Dedifferentiated amniotic fluid mesenchymal stem cell (primary cell): Measurements from ENCODE around the gene AIMP1.
"Not testable (repeated sequence)": the region's sequence is repeated elsewhere in the genome, so short reads cannot be mapped to it uniquely, and the experiment has no call there.

Experiments
- DNase-seq: peaks from one replicate; pipeline ENCODE4 v3.0.0-alpha.2; 2016; ENCODE audit errors: extremely low spot score

Gene AIMP1

GRCh38 chr4:106351016-106351415 is 34.7 kb downstream of the AIMP1 start:
- DNase-seq, result no peak

- DNase-seq, result no peak
These were observed 37.4 kb downstream of the AIMP1 start for GRCh38 chr4:106353786-106354185.

- no peak for DNase-seq
These were observed 38.8 kb downstream of the AIMP1 start for GRCh38 chr4:106355193-106355592.

- no peak for DNase-seq
These were observed 42.5 kb downstream of the AIMP1 start for GRCh38 chr4:106358899-106359298.

- DNase-seq, result no peak
These were observed 45.9 kb downstream of the AIMP1 start for GRCh38 chr4:106362086-106362825.

GRCh38 chr4:106364282-106364681 is 47.9 kb downstream of the AIMP1 start:
- DNase-seq, result no peak

- DNase-seq, result peak; percentile 84
These were observed 49.3 kb downstream of the AIMP1 start for GRCh38 chr4:106365613-106366012.

GRCh38 chr4:106366026-106366425 is 49.7 kb downstream of the AIMP1 start:
- no peak for DNase-seq

- no peak for DNase-seq
These were observed 50.7 kb downstream of the AIMP1 start for GRCh38 chr4:106367072-106367471.

- DNase-seq, result no peak
These were observed 52.3 kb downstream of the AIMP1 start, which contains the start of gene GIMD1 for GRCh38 chr4:106368678-106369077. Gene GIMD1, minus strand, starts transcription at chr4:106368778. Its CDS starts 1,343 bp downstream, at chr4:106367435.

GRCh38 chr4:106369456-106370060 is 53.2 kb downstream of the AIMP1 start:
- peak; percentile 88 for DNase-seq

GRCh38 chr4:106370214-106370613 is 53.9 kb downstream of the AIMP1 start:
- DNase-seq, result no peak

GRCh38 chr4:106371161-106371560 is 54.8 kb downstream of the AIMP1 start:
- DNase-seq, result no peak

- no peak for DNase-seq
These were observed 56.7 kb downstream of the AIMP1 start for GRCh38 chr4:106373026-106373425.

GRCh38 chr4:106380179-106380578 is 63.8 kb downstream of the AIMP1 start:
- no peak for DNase-seq

- DNase-seq, result no peak
These were observed 68.5 kb downstream of the AIMP1 start for GRCh38 chr4:106384878-106385277.

GRCh38 chr4:106385853-106386393 is 69.6 kb downstream of the AIMP1 start:
- no peak for DNase-seq

- DNase-seq, result no peak
These were observed 79.2 kb downstream of the AIMP1 start for GRCh38 chr4:106395582-106395981.

- DNase-seq, result not testable (repeated sequence)
These were observed 82.5 kb downstream of the AIMP1 start for GRCh38 chr4:106398898-106399297.
